GM12878 (cell line): Measurements from ENCODE around the gene ZNF827. TPM values are rescaled to one million over a fixed set of nuclear protein-coding genes. Genes with fewer than 3 reads are reported as not detected.

ENCODE experiments used
- ATAC-seq: fragments of 200-7000 bp; cut with Tn5 transposase; 3 replicates; pipeline ENCODE4 v1.9.1; 2020; ENCODE audit warnings: mild to moderate bottlenecking, moderate library complexity
- BruUV-seq: library from RNA; stranded (reverse); fragments of 400-500 nt; replicated peaks from 2 replicates; lab custom pipeline; 2021; lab: Mats Ljungman, UMichigan
- CTCF ChIA-PET: fragments of 300-600 bp; sonication (Branson Sonifier 250); formaldehyde crosslinking; extraction: SDS; loops from one replicate; lab custom pipeline; 2021; ENCODE audit warnings: inconsistent platforms; lab: Yijun Ruan, JAX
- POLR2A ChIA-PET: fragments of 350-600 bp; formaldehyde crosslinking; extraction: SDS; loops from one replicate; lab custom pipeline; 2021; ENCODE audit warnings: inconsistent platforms; lab: Charles Lee
- RAD21 ChIA-PET: fragments of 300-600 bp; sonication (Branson Sonifier 250); formaldehyde crosslinking; loops from one replicate; lab custom pipeline; 2023; ENCODE audit warnings: antibody characterized with exemption; ENCODE audit not compliant: unreplicated experiment; lab: Charles Lee
- SMC1A ChIA-PET: fragments of 300-600 bp; sonication (Branson Sonifier 250); formaldehyde crosslinking; loops from one replicate; lab custom pipeline; 2023; ENCODE audit not compliant: unreplicated experiment, uncharacterized antibody; lab: Charles Lee
- DNase-seq: peaks from one replicate; pipeline ENCODE4 v3.0.0-alpha.2; 2011; ENCODE audit warnings: low read depth, low spot score
- FAIRE-seq: peaks from 3 replicates; lab custom pipeline; 2011; peaks lifted over from hg19 to GRCh38; lab: Jason Lieb, UNC
- H2AFZ ChIP-seq: 2 replicates; pipeline ENCODE4 v1.6.0; 2011; ENCODE audit warnings: low read depth, low read length, control low read depth; ENCODE audit not compliant: control insufficient read depth
- H3K27ac ChIP-seq: 2 replicates; pipeline ENCODE4 v1.5.1; 2011; ENCODE audit warnings: control low read depth; ENCODE audit not compliant: control insufficient read depth, insufficient read depth
- H3K27me3 ChIP-seq, 2 experiments: replicated peaks in 1 of 2; 2 replicates each; pipeline versions ENCODE4 v1.6.0 to v1.6.1; 2011; ENCODE audit warnings: low read length in 1 of 2; ENCODE audit not compliant: control insufficient read depth in 2 of 2, insufficient read depth in 2 of 2
- H3K36me3 ChIP-seq, 2 experiments: 2 replicates each; pipeline ENCODE4 v1.5.1; 2011; ENCODE audit warnings: low read length in 1 of 2; ENCODE audit not compliant: control insufficient read depth in 2 of 2, insufficient read depth in 2 of 2
- H3K4me1 ChIP-seq: 2 replicates; pipeline ENCODE4 v1.6.1; 2011; ENCODE audit warnings: mild to moderate bottlenecking, low read length, moderate library complexity, mixed read lengths; ENCODE audit not compliant: control insufficient read depth, insufficient read depth
- H3K4me2 ChIP-seq: 2 replicates; pipeline ENCODE4 v1.6.0; 2011; ENCODE audit warnings: control low read depth; ENCODE audit not compliant: control insufficient read depth, insufficient read depth
- H3K4me3 ChIP-seq: fragments of 200-600 bp; sonication (generic); 2 replicates; pipeline ENCODE4 v1.5.1; 2016
- H3K79me2 ChIP-seq: 2 replicates; pipeline ENCODE4 v1.6.0; 2011; ENCODE audit warnings: low read length; ENCODE audit not compliant: control insufficient read depth, insufficient read depth
- H3K9ac ChIP-seq: 2 replicates; pipeline ENCODE4 v1.8.0; 2011; ENCODE audit warnings: low read length, control low read depth, mixed read lengths; ENCODE audit not compliant: control insufficient read depth, insufficient read depth
- H3K9me3 ChIP-seq: replicated peaks from 3 replicates; pipeline ENCODE4 v1.5.1; 2011; ENCODE audit warnings: mild to moderate bottlenecking, low read length; ENCODE audit not compliant: control insufficient read depth, insufficient read depth
- H4K20me1 ChIP-seq: 2 replicates; pipeline ENCODE4 v1.6.0; 2011; ENCODE audit not compliant: control insufficient read depth, insufficient read depth
- MAX ChIP-seq: IDR thresholded peaks from 2 replicates; pipeline ENCODE4 v1.6.1; 2012; ENCODE audit warnings: low read depth, low read length, improper control_type of control experiment
- NR2C1 ChIP-seq: fragments of 450-650 bp; IDR thresholded peaks from 2 replicates; pipeline ENCODE4 v1.6.1; 2017; ENCODE audit warnings: antibody characterized with exemption, mild to moderate bottlenecking, moderate library complexity
- SIN3A ChIP-seq: IDR thresholded peaks from 2 replicates; pipeline ENCODE4 v1.6.1; 2012; ENCODE audit warnings: low read depth, low read length, improper control_type of control experiment
- SUZ12 ChIP-seq: fragments of 200-600 bp; sonication (generic); IDR thresholded peaks from one replicate; pipeline ENCODE4 v1.6.1; 2018; ENCODE audit warnings: antibody characterized with exemption, mild to moderate bottlenecking; ENCODE audit not compliant: unreplicated experiment
- USF2 ChIP-seq: IDR thresholded peaks from 2 replicates; pipeline ENCODE4 v1.6.1; 2011; ENCODE audit warnings: low read depth, low read length, improper control_type of control experiment, borderline replicate concordance
- WGBS: methylation state at CpG from one replicate; pipeline ENCODE4 v1.1.6; 2016; ENCODE audit warnings: low lambda C conversion rate; ENCODE audit not compliant: insufficient replicate concordance, insufficient coverage; ENCODE audit errors: missing lambda C conversion rate; 5-methylcytosine and 5-hydroxymethylcytosine counted together
- in situ Hi-C: fragments of 300-500 bp; cut with MboI; formaldehyde crosslinking; loops from 9 replicates; pipeline ENCODE4 v1.14.3; 2018; ENCODE audit warnings: mixed read lengths
- intact Hi-C: fragments of 100-400 bp; cut with micrococcal nuclease; formaldehyde crosslinking; loops from one replicate; pipeline ENCODE4 v1.14.2; 2022; ENCODE audit not compliant: unreplicated experiment
- polyA plus RNA-seq, 11 experiments: library from polyadenylated mRNA; depleted of rRNA in 4 of 11; unstranded in 6 of 11; stranded (reverse) in 5 of 11; fragments of >200 nt; fragmentation: Nextera tagmentation in 4 of 11; fragmentation: Illumina TruSeq in 1 of 11; extraction: Ambion mirVana in 4 of 11; extraction: Trizol in 1 of 11; gene quantifications; 1 replicate in 1 of 11; 2 replicates in 10 of 11; pipeline versions ENCODE4 v1.2.1 to v1.2.3, GENCODE V29; 2011 to 2016; ENCODE audit warnings: inconsistent platforms in 2 of 11, missing spikeins in 2 of 11, low read depth in 1 of 11
- total RNA-seq, 4 experiments: library from RNA; depleted of rRNA in 3 of 4; stranded (reverse); fragments of >200 nt in 3 of 4; fragmentation: Illumina TruSeq in 1 of 4; extraction: Trizol in 1 of 4; gene quantifications; 2 replicates each; pipeline versions ENCODE4 v1.2.1 to v1.2.3, GENCODE V29; 2013 to 2021

The ZNF827 gene
- total and polyA plus RNA-seq, 10 of the 15 experiments (the other 5 are each of a cell fraction or from before 2014, with no cell fraction given): 3.8 to 31.5 (median 13.6) TPM

- TF ChIP-seq MAX: no peak
Observed at GRCh38 chr4:145760961-145761929, 177.4 kb downstream of the ZNF827 start (continued).

GRCh38 chr4:145760176-145760575 is 178.4 kb downstream of the ZNF827 start:
- DNase-seq (no peak), FAIRE-seq (no peak), ATAC-seq (no peak)
- CTCF ChIA-PET: no interaction called here
- 94% methylated on average over 8 of the region's 8 CpGs for WGBS
- no peak overlapping the region for H3K4me2 ChIP-seq
- no peaks in the 10 kb centered on the region for H3K27me3 ChIP-seq
- POLR2A ChIA-PET: no interaction called here
- H3K79me2 ChIP-seq: no peaks in the 10 kb centered on the region
- no peak overlapping the region for H3K27ac ChIP-seq
- H3K9me3 ChIP-seq: no peaks in the 10 kb centered on the region
- BruUV-seq: no TSS peak
- intact Hi-C loops (no loop called here), in situ Hi-C loops (no loop called here)
- H2AFZ ChIP-seq: no peak overlapping the region
- H3K9ac ChIP-seq: no peak overlapping the region
- no peaks in the 10 kb centered on the region for H3K4me1 ChIP-seq
- RAD21 ChIA-PET: no interaction called here
- no peak for TF ChIP-seq SIN3A
- TF ChIP-seq USF2: no peak
- TF ChIP-seq SUZ12: no peak
- no peak for TF ChIP-seq NR2C1
- no peaks in the 10 kb centered on the region for H4K20me1 ChIP-seq
- H3K36me3 ChIP-seq: peaks cover 22 to 28% of the 10 kb centered on the region in 2 experiments
- H3K4me3 ChIP-seq: no peak overlapping the region
- SMC1A ChIA-PET: no interaction called here
